Keratinocyte (primary cell): ENCODE data around the gene CFAP58. TPM values are rescaled to one million over a fixed set of nuclear protein-coding genes. Genes with fewer than 3 reads are reported as not detected.

Experiments
- DNase-seq: peaks from one replicate; pipeline ENCODE4 v3.0.0-alpha.2; 2011; ENCODE audit warnings: low read depth, missing footprints, low spot score
- FAIRE-seq: peaks from 2 replicates; lab custom pipeline; 2011; peaks lifted over from hg19 to GRCh38; lab: Jason Lieb, UNC
- H2AFZ ChIP-seq: 2 replicates; pipeline ENCODE4 v1.6.0; 2012; ENCODE audit warnings: low read length, control low read depth, inconsistent platforms; ENCODE audit not compliant: control insufficient read depth
- H3K27ac ChIP-seq: 2 replicates; pipeline ENCODE4 v1.5.1; 2011; ENCODE audit warnings: low read length; ENCODE audit not compliant: control insufficient read depth, insufficient read depth
- H3K27me3 ChIP-seq: 3 replicates; pipeline ENCODE4 v1.6.0; 2011; ENCODE audit warnings: low read length; ENCODE audit not compliant: control insufficient read depth, insufficient read depth; ENCODE audit errors: extremely low read depth
- H3K36me3 ChIP-seq, 2 experiments: 2 replicates in 1 of 2; 3 replicates in 1 of 2; pipeline ENCODE4 v1.5.1; 2011; ENCODE audit warnings: low read length in 2 of 2, mild to moderate bottlenecking in 1 of 2; ENCODE audit not compliant: control insufficient read depth in 2 of 2, insufficient read depth in 2 of 2; ENCODE audit errors: extremely low read depth in 1 of 2
- H3K4me1 ChIP-seq: 3 replicates; pipeline ENCODE4 v1.5.1; 2011; ENCODE audit warnings: low read length; ENCODE audit not compliant: control insufficient read depth, insufficient read depth; ENCODE audit errors: extremely low read depth
- H3K4me2 ChIP-seq: 3 replicates; pipeline ENCODE4 v1.6.0; 2011; ENCODE audit warnings: low read depth, low read length; ENCODE audit not compliant: control insufficient read depth, insufficient read depth; ENCODE audit errors: extremely low read depth
- H3K4me3 ChIP-seq, 3 experiments: fragments of 200-600 bp in 1 of 3; sonication (generic) in 1 of 3; 2 replicates in 2 of 3; 3 replicates in 1 of 3; pipeline ENCODE4 v1.5.1; 2011 to 2016; ENCODE audit warnings: low read length in 3 of 3, mild to moderate bottlenecking in 3 of 3, control low read depth in 2 of 3, inconsistent platforms in 1 of 3, low read depth in 1 of 3, mixed read lengths in 1 of 3, mixed run types in 1 of 3, moderate library complexity in 1 of 3; ENCODE audit not compliant: control insufficient read depth in 2 of 3, insufficient read depth in 2 of 3; ENCODE audit errors: extremely low read depth in 1 of 3
- H3K79me2 ChIP-seq: 2 replicates; pipeline ENCODE4 v1.6.0; 2012; ENCODE audit warnings: low read length; ENCODE audit not compliant: control insufficient read depth, insufficient read depth
- H3K9ac ChIP-seq: 3 replicates; pipeline ENCODE4 v1.6.0; 2011; ENCODE audit warnings: low read length; ENCODE audit not compliant: control insufficient read depth, insufficient read depth; ENCODE audit errors: extremely low read depth
- H3K9me1 ChIP-seq: 3 replicates; pipeline ENCODE4 v1.6.0; 2011; ENCODE audit warnings: low read length; ENCODE audit not compliant: control insufficient read depth, insufficient read depth; ENCODE audit errors: extremely low read depth
- H3K9me3 ChIP-seq: 2 replicates; pipeline ENCODE4 v1.5.1; 2012; ENCODE audit warnings: low read depth, low read length; ENCODE audit not compliant: control insufficient read depth
- H4K20me1 ChIP-seq: 3 replicates; pipeline ENCODE4 v1.6.0; 2011; ENCODE audit warnings: low read length; ENCODE audit not compliant: control insufficient read depth, insufficient read depth; ENCODE audit errors: extremely low read depth
- EZH2 ChIP-seq: IDR thresholded peaks from one replicate; pipeline ENCODE4 v1.6.1; 2012; ENCODE audit warnings: inconsistent platforms, mild to moderate bottlenecking, low read length, moderate library complexity
- dilution Hi-C: fragments of 300-500 bp; cut with MboI; formaldehyde crosslinking; loops from one replicate; pipeline ENCODE4 v1.7.0; 2020; ENCODE audit warnings: low sequenced_read_pairs; ENCODE audit not compliant: extremely low pct_ligation_motif_present
- polyA plus RNA-seq, 5 experiments: library from polyadenylated mRNA; depleted of rRNA in 3 of 5; stranded (reverse) in 3 of 5; stranded (forward) in 1 of 5; unstranded in 1 of 5; fragments of >200 nt; gene quantifications; 1 replicate in 1 of 5; 2 replicates in 3 of 5; 3 replicates in 1 of 5; pipeline versions ENCODE4 v1.2.1 to v1.2.3, GENCODE V29; 2011 to 2012; ENCODE audit warnings: missing spikeins in 2 of 5, low read depth in 1 of 5, low replicate concordance in 1 of 5
- TF ChIP-seq, protein P1 (sequence below), 3 experiments: IDR thresholded peaks in 1 of 3; conservative IDR thresholded peaks in 1 of 3; optimal IDR thresholded peaks in 1 of 3; 2 replicates in 2 of 3; 3 replicates in 1 of 3; pipeline versions ENCODE3 to v1.5.1; 2011; ENCODE audit warnings: low read length in 3 of 3, mild to moderate bottlenecking in 3 of 3, moderate library complexity in 2 of 3, control low read depth in 1 of 3, inconsistent platforms in 1 of 3; ENCODE audit not compliant: insufficient read depth in 2 of 3; ENCODE audit errors: extremely low read depth in 1 of 3

The CFAP58 gene
- polyA plus RNA-seq, 1 donor (not counting 4 experiments of a cell fraction or from before 2014, with no cell fraction given) = 2.3 TPM

DNA sequence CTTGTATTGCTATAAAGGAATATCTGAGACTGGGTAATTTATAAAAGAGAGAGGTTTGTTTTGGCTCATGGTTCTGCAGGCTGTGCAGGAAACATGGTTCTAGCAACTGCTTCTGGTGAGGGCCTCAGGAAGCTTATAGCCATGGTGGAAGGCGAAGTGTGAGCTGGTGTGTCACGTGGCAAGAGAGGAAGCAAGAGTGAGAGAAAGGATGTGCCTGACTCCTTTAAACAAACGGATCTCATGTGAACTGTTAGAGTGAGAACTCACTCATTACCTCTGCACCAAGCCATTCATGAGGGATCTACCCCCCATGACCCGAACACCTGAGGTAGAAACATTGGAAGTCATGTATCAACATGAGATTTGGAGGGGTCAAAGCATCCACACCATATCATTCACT, 7.7 kb upstream of the CFAP58 start:
- H3K9ac ChIP-seq = no peak overlapping the region
- DNase-seq (no peak), FAIRE-seq (no peak)
- no peaks in the 10 kb centered on the region for H3K9me1 ChIP-seq
- no peak for TF ChIP-seq EZH2
- TF ChIP-seq, protein P1, sequence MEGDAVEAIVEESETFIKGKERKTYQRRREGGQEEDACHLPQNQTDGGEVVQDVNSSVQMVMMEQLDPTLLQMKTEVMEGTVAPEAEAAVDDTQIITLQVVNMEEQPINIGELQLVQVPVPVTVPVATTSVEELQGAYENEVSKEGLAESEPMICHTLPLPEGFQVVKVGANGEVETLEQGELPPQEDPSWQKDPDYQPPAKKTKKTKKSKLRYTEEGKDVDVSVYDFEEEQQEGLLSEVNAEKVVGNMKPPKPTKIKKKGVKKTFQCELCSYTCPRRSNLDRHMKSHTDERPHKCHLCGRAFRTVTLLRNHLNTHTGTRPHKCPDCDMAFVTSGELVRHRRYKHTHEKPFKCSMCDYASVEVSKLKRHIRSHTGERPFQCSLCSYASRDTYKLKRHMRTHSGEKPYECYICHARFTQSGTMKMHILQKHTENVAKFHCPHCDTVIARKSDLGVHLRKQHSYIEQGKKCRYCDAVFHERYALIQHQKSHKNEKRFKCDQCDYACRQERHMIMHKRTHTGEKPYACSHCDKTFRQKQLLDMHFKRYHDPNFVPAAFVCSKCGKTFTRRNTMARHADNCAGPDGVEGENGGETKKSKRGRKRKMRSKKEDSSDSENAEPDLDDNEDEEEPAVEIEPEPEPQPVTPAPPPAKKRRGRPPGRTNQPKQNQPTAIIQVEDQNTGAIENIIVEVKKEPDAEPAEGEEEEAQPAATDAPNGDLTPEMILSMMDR (optimal IDR thresholded peaks at IDR 0.05 in 1 of 3, IDR thresholded peaks at IDR 0.05 in 1 of 3, conservative IDR thresholded peaks at IDR 0.05 in 1 of 3; ENCODE audit: extremely low read depth in 1 of 3, insufficient read depth in 2 of 3, low read length in 3 of 3) = no peak
- H3K4me1 ChIP-seq = peaks cover 18% of the 10 kb centered on the region
- no peak overlapping the region for H3K27ac ChIP-seq
- dilution Hi-C loops = no loop called here
- H3K36me3 ChIP-seq = no peaks in the 10 kb centered on the region
- H3K79me2 ChIP-seq = no peaks in the 10 kb centered on the region
- no peaks in the 10 kb centered on the region for H3K27me3 ChIP-seq
- no peak overlapping the region for H3K4me2 ChIP-seq
- H3K4me3 ChIP-seq = no peak overlapping the region
- H3K9me3 ChIP-seq = no peaks in the 10 kb centered on the region
- H4K20me1 ChIP-seq = no peaks in the 10 kb centered on the region
- no peak overlapping the region for H2AFZ ChIP-seq

DNA sequence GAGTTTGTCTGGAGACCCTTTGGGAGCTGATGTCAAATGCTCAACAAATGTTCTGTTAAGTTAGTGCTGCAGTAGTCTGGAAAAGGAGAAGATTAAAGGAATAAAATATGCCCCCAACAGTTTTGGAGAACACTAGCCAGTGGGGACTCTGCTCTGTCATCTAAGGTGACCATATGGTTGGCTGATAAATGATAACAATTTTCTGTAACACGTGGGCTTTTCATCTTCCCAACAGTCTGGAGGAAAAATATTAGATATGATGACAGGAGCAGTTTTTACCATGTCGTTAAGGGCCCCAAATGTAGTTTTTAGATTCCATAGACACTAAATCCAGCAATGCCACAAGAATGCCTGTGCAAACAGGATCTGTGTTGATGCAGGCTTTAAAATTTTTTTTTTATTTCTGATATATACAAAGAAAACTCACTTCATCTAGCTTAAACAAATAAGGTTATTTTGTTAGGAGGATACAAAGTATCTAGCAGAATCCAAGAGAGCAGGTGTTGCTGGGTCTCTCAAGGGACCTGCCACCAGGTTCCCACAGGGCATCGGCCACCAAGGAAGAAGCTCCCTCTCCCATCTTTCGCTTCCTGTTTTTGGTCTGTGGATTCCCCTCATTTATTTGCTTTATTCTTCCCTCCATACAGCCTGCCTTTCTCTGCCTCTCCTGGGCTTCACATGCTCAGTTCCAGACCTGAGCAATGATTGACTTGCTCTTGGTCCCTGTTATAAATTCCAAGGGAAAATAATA, 6.2 kb upstream of the CFAP58 start:
- Histone ChIP-seq H3K9ac (no peak overlapping the region), H3K4me2 (no peak overlapping the region), H3K36me3 (no peaks in the 10 kb centered on the region), H3K9me1 (no peaks in the 10 kb centered on the region), H3K79me2 (no peaks in the 10 kb centered on the region), H4K20me1 (no peaks in the 10 kb centered on the region), H3K27me3 (no peaks in the 10 kb centered on the region), H3K9me3 (no peaks in the 10 kb centered on the region), H3K4me1 (peaks cover 33% of the 10 kb centered on the region), H2AFZ (no peak overlapping the region), H3K27ac (no peak overlapping the region), H3K4me3 (no peak overlapping the region)
- FAIRE-seq = no peak
- no peak for DNase-seq
- TF ChIP-seq, protein P1 (optimal IDR thresholded peaks at IDR 0.05 in 1 of 3, IDR thresholded peaks at IDR 0.05 in 1 of 3, conservative IDR thresholded peaks at IDR 0.05 in 1 of 3; ENCODE audit: extremely low read depth in 1 of 3, insufficient read depth in 2 of 3, low read length in 3 of 3) = no peak
- TF ChIP-seq EZH2 = no peak
- dilution Hi-C loops = no loop called here
